ENCODE results near the gene JUP. TPM values are rescaled to one million over a fixed set of nuclear protein-coding genes. Genes with fewer than 3 reads are reported as not detected.

Gene JUP
- total RNA-seq, 1 experiment from 2014 or later: 132 TPM

DNA sequence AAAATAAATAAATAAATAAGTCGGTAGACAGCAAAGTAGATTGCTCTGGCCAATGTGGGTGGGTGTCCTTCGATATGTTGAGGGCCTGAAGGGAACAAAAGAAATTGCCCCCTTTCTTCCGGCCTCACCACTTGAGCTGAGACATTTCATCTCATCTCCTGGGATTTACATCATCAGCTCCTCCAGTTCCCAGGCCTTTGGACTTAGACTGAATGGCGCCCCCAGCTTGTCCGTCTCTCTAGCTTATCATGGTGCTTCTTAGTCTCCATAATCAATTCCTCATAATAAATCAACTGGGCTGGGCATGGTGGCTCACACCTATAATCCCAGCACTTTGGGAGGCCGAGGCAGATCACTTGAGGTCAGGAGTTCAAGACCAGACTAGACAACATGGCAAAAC lies 38.2 kb downstream of the JUP start:
- ChIA-PET POLR2A (ENCODE audit: unreplicated experiment) (no interaction called here), CTCF (no interaction called here)
- H3F3A ChIP-seq (ENCODE audit: low read length, unreplicated experiment): no peaks in the 10 kb centered on the region
- no peaks in the 10 kb centered on the region for H3K36me3 ChIP-seq (ENCODE audit: low read depth, low read length)
- no peaks in the 10 kb centered on the region for H3K27me3 ChIP-seq (ENCODE audit: low read length)
- H3K4me2 ChIP-seq (ENCODE audit: low read length): no peak overlapping the region
- no TSS peak for BruUV-seq (replicated peaks)
- no peak for TF ChIP-seq EZH2 (IDR thresholded peaks at IDR 0.05; ENCODE audit: low read length, unreplicated experiment)
- TF ChIP-seq, protein P1, sequence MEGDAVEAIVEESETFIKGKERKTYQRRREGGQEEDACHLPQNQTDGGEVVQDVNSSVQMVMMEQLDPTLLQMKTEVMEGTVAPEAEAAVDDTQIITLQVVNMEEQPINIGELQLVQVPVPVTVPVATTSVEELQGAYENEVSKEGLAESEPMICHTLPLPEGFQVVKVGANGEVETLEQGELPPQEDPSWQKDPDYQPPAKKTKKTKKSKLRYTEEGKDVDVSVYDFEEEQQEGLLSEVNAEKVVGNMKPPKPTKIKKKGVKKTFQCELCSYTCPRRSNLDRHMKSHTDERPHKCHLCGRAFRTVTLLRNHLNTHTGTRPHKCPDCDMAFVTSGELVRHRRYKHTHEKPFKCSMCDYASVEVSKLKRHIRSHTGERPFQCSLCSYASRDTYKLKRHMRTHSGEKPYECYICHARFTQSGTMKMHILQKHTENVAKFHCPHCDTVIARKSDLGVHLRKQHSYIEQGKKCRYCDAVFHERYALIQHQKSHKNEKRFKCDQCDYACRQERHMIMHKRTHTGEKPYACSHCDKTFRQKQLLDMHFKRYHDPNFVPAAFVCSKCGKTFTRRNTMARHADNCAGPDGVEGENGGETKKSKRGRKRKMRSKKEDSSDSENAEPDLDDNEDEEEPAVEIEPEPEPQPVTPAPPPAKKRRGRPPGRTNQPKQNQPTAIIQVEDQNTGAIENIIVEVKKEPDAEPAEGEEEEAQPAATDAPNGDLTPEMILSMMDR (conservative IDR thresholded peaks at IDR 0.05; ENCODE audit: low read depth, low read length): no peak
- TF ChIP-seq EZH2phosphoT487 (IDR thresholded peaks at IDR 0.05; ENCODE audit: borderline replicate concordance, low read length): no peak
- H3K9ac ChIP-seq (ENCODE audit: low read length): no peak overlapping the region
- intact Hi-C loops (cut with micrococcal nuclease): no loop called here
- DNase-seq (no peak), ATAC-seq (no peak)
- no peak overlapping the region for H2AFZ ChIP-seq (ENCODE audit: low read length)
- H3K4me3 ChIP-seq (ENCODE audit: low read length): no peak overlapping the region
- H3K27ac ChIP-seq (ENCODE audit: low read length): no peak overlapping the region
- H3K79me2 ChIP-seq (ENCODE audit: low read length): no peaks in the 10 kb centered on the region
- H4K20me1 ChIP-seq (ENCODE audit: low read length): no peaks in the 10 kb centered on the region
- H3K9me3 ChIP-seq (ENCODE audit: low read length): no peaks in the 10 kb centered on the region
- H3K9me2 ChIP-seq (replicated peaks; ENCODE audit: low read length): no peaks in the 10 kb centered on the region
- H3K4me1 ChIP-seq (ENCODE audit: insufficient read depth, low read length): no peaks in the 10 kb centered on the region

DNA sequence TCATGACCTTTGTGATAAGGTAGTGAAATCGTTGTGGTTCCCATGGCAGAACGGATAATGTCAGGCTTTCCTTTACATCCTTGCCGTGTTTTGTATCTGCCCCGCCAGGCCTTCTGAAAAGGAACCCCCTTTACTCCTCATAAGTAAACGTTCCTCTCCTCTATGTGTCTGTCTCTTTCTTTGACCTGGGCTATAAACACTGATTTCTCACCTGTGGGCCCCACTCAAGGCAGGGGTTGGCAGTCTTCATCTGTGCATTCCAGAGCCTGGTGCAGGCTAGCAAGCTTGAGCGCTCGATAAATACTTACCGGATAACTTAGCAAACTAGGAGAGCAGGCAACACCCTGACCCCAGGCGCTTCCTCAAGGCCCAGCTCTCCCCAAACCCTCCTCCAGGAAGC lies 44.8 kb downstream of the JUP start:
- H3K4me3 ChIP-seq (ENCODE audit: low read length): no peak overlapping the region
- H3K9me3 ChIP-seq (ENCODE audit: low read length): no peaks in the 10 kb centered on the region
- H4K20me1 ChIP-seq (ENCODE audit: low read length): no peaks in the 10 kb centered on the region
- H3K27me3 ChIP-seq (ENCODE audit: low read length): no peaks in the 10 kb centered on the region
- DNase-seq: no peak
- no peaks in the 10 kb centered on the region for H3K9me2 ChIP-seq (replicated peaks; ENCODE audit: low read length)
- no peak for ATAC-seq
- no peak overlapping the region for H3K4me2 ChIP-seq (ENCODE audit: low read length)
- POLR2A ChIA-PET (ENCODE audit: unreplicated experiment): no interaction called here
- H3K36me3 ChIP-seq (ENCODE audit: low read depth, low read length): no peaks in the 10 kb centered on the region
- CTCF ChIA-PET: no interaction called here
- intact Hi-C loops (cut with micrococcal nuclease): no loop called here
- no peak overlapping the region for H2AFZ ChIP-seq (ENCODE audit: low read length)
- H3K4me1 ChIP-seq (ENCODE audit: insufficient read depth, low read length): peaks cover 31% of the 10 kb centered on the region
- H3F3A ChIP-seq (ENCODE audit: low read length, unreplicated experiment): no peaks in the 10 kb centered on the region
- TF ChIP-seq, protein P1 (conservative IDR thresholded peaks at IDR 0.05; ENCODE audit: low read depth, low read length): no peak
- TF ChIP-seq EZH2phosphoT487 (IDR thresholded peaks at IDR 0.05; ENCODE audit: borderline replicate concordance, low read length) (no peak), EZH2 (IDR thresholded peaks at IDR 0.05; ENCODE audit: low read length, unreplicated experiment) (no peak)
- no peaks in the 10 kb centered on the region for H3K79me2 ChIP-seq (ENCODE audit: low read length)
- no peak overlapping the region for H3K27ac ChIP-seq (ENCODE audit: low read length)
- H3K9ac ChIP-seq (ENCODE audit: low read length): no peak overlapping the region
- BruUV-seq (replicated peaks): no TSS peak

DNA sequence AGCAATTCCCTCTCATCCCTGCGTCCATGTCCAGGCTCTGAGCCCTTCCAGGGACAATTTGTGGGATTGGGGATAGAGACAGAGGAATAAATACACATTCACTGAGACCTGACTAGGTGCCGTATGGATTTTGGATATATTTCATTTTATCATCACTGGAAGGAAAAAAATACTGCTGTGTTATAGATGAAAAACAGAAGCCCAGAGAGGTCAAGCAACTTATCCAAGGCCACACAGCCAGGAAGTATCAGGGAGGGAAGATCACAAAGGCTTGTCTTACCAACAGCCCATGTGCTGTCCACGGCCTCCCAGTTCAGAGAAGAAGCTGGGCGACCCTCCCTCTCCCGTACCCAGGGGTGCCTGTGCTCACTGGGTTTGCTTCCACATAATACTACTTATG lies 46.0 kb downstream of the JUP start:
- intact Hi-C loops (cut with micrococcal nuclease): no loop called here
- H4K20me1 ChIP-seq (ENCODE audit: low read length): no peaks in the 10 kb centered on the region
- DNase-seq (no peak), ATAC-seq (no peak)
- H3K27me3 ChIP-seq (ENCODE audit: low read length): no peaks in the 10 kb centered on the region
- H3K79me2 ChIP-seq (ENCODE audit: low read length): no peaks in the 10 kb centered on the region
- no peak overlapping the region for H2AFZ ChIP-seq (ENCODE audit: low read length)
- peak overlapping the region; percentile 50; the same call in 1 of the 2 replicates for H3K4me2 ChIP-seq (ENCODE audit: low read length)
- CTCF ChIA-PET: no interaction called here
- no peak overlapping the region for H3K4me3 ChIP-seq (ENCODE audit: low read length)
- H3K9me3 ChIP-seq (ENCODE audit: low read length): no peaks in the 10 kb centered on the region
- BruUV-seq (replicated peaks): no TSS peak
- no peaks in the 10 kb centered on the region for H3K9me2 ChIP-seq (replicated peaks; ENCODE audit: low read length)
- H3F3A ChIP-seq (ENCODE audit: low read length, unreplicated experiment): no peaks in the 10 kb centered on the region
- POLR2A ChIA-PET (ENCODE audit: unreplicated experiment): no interaction called here
- H3K36me3 ChIP-seq (ENCODE audit: low read depth, low read length): no peaks in the 10 kb centered on the region
- peaks cover 31% of the 10 kb centered on the region for H3K4me1 ChIP-seq (ENCODE audit: insufficient read depth, low read length)
- no peak for TF ChIP-seq EZH2phosphoT487 (IDR thresholded peaks at IDR 0.05; ENCODE audit: borderline replicate concordance, low read length)
- TF ChIP-seq, protein P1 (conservative IDR thresholded peaks at IDR 0.05; ENCODE audit: low read depth, low read length): no peak
- TF ChIP-seq EZH2 (IDR thresholded peaks at IDR 0.05; ENCODE audit: low read length, unreplicated experiment): no peak
- peak overlapping the region; percentile 34; the same call in 1 of the 2 replicates for H3K9ac ChIP-seq (ENCODE audit: low read length)
- peak overlapping the region; percentile 91 for H3K27ac ChIP-seq (ENCODE audit: low read length)
